Natural killer cell treated with Interleukin-12 subunit alpha and Interleukin-12 subunit beta and Interleukin-15 and Interleukin-18, amount 100 ng/mL, for 72 hours (primary cell): Measurements from ENCODE around the gene KRT12. TPM values are rescaled to one million over a fixed set of nuclear protein-coding genes. Genes with fewer than 3 reads are reported as not detected.
"Not testable (repeated sequence)": the region's sequence is repeated elsewhere in the genome, so short reads cannot be mapped to it uniquely, and the experiment has no call there.

ENCODE experiments used
- ATAC-seq, 2 donors: fragments of 150-1000 bp; cut with Tn5 transposase in 1 of 2; sonication (Bioruptor Pico), chemical (Tn5 transposase) in 1 of 2; 2 replicates each; pipeline ENCODE4 v1.10.0; 2021
- DNase-seq: peaks from one replicate; pipeline ENCODE4 v3.0.0; 2022; ENCODE audit warnings: low spot score
- H3K27ac Mint-ChIP-seq, 2 donors: 1 replicate in 1 of 2; 2 replicates in 1 of 2; pipeline ENCODE4 v1.8.0; 2022; ENCODE audit warnings: mixed read lengths in 2 of 2, mild to moderate bottlenecking in 1 of 2, moderate library complexity in 1 of 2
- H3K27me3 Mint-ChIP-seq, 2 donors: 1 replicate in 1 of 2; 2 replicates in 1 of 2; pipeline ENCODE4 v1.8.0; 2022; ENCODE audit warnings: mixed read lengths in 2 of 2
- H3K36me3 Mint-ChIP-seq: one replicate; pipeline ENCODE4 v1.8.0; 2022; ENCODE audit warnings: mixed read lengths
- H3K4me1 Mint-ChIP-seq, 2 donors: 1 replicate in 1 of 2; 2 replicates in 1 of 2; pipeline ENCODE4 v1.8.0; 2022; ENCODE audit warnings: low read depth in 2 of 2, mixed read lengths in 2 of 2, mild to moderate bottlenecking in 1 of 2
- H3K4me3 Mint-ChIP-seq: one replicate; pipeline ENCODE4 v1.8.0; 2022; ENCODE audit warnings: mixed read lengths
- H3K9me3 Mint-ChIP-seq: 2 replicates; pipeline ENCODE4 v1.8.0; 2022; ENCODE audit warnings: mixed read lengths
- total RNA-seq, 2 donors: library from RNA; stranded (reverse); gene quantifications; one replicate each; pipeline ENCODE4 v1.2.3, GENCODE V29; 2022

KRT12 gene
- total RNA-seq, 2 donors from 2014 or later: not detected

- Mint-ChIP-seq H3K4me3 (no peak overlapping the region), H3K27me3 (peaks cover 17 to 40% of the 10 kb centered on the region in 2 donors), H3K9me3 (no peaks in the 10 kb centered on the region), H3K4me1 (no peaks in the 10 kb centered on the region), H3K36me3 (no peaks in the 10 kb centered on the region), H3K27ac (no peak overlapping the region)
- ATAC-seq (no peak), DNase-seq (no peak)
Measured at GRCh38 chr17:40872416-40872815, 5.4 kb upstream of the KRT12 start.

DNA sequence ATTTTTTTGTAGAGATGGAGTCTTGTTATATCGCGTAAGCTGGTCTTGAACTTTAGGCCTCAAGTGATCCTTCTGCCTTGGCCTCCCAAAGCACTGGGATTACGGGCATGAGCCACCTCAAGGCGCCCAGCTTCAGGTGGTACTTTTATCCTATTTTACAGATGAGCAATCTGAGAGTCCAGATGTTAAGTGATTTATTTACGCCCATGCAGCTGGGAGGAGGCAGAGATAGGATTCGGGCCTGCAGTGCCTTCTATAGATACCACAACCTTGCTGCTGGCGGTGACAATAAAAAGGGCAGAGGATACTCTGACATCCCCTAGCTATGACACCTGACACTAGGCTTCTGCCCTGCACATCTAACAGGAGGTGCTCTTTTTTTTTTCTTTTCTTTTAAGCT is 4.3 kb upstream of the KRT12 start:
- H3K27ac Mint-ChIP-seq: no peak overlapping the region
- ATAC-seq: no peak
- H3K4me3 Mint-ChIP-seq: no peak overlapping the region
- peaks cover 24 to 33% of the 10 kb centered on the region in 2 donors for H3K27me3 Mint-ChIP-seq
- no peaks in the 10 kb centered on the region for H3K9me3 Mint-ChIP-seq
- DNase-seq: no peak
- no peaks in the 10 kb centered on the region for H3K36me3 Mint-ChIP-seq
- H3K4me1 Mint-ChIP-seq: no peaks in the 10 kb centered on the region

DNA sequence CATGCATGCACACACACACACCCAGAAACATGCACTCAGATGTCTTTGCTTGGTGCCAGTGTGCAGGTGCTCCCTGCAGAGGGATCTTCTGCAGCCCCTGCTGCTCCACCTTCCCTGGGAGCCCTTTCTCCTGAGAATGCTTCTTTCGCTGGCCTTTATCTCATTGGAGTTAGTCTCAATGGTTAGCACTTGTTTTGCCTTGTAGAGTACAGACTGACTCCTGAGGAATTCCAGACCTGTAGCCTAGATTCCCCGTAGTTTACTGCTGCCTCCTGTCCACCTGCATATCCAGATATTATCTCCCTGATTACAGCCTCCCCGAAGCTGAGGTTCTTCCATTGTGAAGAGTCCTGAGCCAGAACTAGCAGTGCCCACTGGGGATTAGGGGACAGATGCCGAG is 3.1 kb upstream of the KRT12 start:
- Mint-ChIP-seq H3K4me3 (no peak overlapping the region), H3K27ac (no peak overlapping the region), H3K27me3 (peaks cover 24 to 28% of the 10 kb centered on the region in 2 donors), H3K4me1 (no peaks in the 10 kb centered on the region), H3K36me3 (no peaks in the 10 kb centered on the region), H3K9me3 (no peaks in the 10 kb centered on the region)
- no peak for DNase-seq
- ATAC-seq: no peak

- no peaks in the 10 kb centered on the region for H3K9me3 Mint-ChIP-seq
- H3K27me3 Mint-ChIP-seq: peaks cover 13 to 26% of the 10 kb centered on the region in 2 donors
- H3K36me3 Mint-ChIP-seq: no peaks in the 10 kb centered on the region
- ATAC-seq: no peak
- no peak overlapping the region for H3K27ac Mint-ChIP-seq
- DNase-seq: no peak
- no peaks in the 10 kb centered on the region for H3K4me1 Mint-ChIP-seq
- H3K4me3 Mint-ChIP-seq: no peak overlapping the region
Measured at GRCh38 chr17:40864661-40865390, 2.2 kb downstream of the KRT12 start.

DNA sequence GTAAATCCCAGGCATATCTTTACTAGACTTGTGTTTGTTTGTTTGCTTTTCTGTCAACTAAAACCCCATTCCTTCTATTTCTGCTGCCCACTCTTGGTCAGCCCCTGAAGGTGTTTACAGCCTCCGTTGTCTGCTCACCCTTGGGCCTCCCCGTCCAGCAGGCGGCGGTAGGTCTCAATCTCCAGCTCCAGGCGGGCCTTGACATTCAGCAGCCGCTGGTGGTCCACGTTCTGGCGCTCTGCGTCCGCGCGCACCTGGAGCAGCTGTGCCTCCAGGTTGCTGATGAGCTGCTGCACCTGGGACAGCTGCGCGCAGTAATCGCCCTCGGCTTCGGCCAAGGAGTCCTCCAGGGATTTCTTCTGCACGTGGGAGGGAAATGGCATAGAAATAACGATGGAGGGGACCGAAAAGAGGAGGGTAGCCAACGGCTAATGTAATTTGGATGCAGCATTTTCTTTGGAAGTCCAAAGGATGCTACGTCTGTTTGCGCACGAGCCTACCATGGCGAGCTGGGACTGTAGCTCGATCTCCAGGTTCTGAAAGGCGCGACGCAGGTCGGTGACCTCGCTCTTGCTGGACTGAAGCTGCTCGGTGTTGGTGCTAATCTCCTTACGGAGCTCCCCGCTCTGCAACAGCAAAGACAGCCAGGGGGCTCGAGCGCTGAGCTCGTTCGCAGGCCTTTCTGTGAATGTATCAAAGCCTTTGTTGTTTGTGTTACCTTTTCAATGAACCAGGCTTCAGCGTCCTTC is 3.9 kb downstream of the KRT12 start:
- ATAC-seq (no peak), DNase-seq (no peak)
- Mint-ChIP-seq H3K9me3 (no peaks in the 10 kb centered on the region), H3K27me3 (peaks cover 26 to 31% of the 10 kb centered on the region in 2 donors), H3K36me3 (no peaks in the 10 kb centered on the region), H3K4me3 (no peak overlapping the region), H3K4me1 (no peaks in the 10 kb centered on the region), H3K27ac (no peak overlapping the region)

- no peak for ATAC-seq
- Mint-ChIP-seq H3K36me3 (no peaks in the 10 kb centered on the region), H3K27me3 (peaks cover 23 to 26% of the 10 kb centered on the region in 2 donors), H3K27ac (no peak overlapping the region), H3K9me3 (no peaks in the 10 kb centered on the region), H3K4me3 (no peak overlapping the region), H3K4me1 (no peaks in the 10 kb centered on the region)
- no peak for DNase-seq
Measured at GRCh38 chr17:40859536-40859935, 7.5 kb downstream of the KRT12 start.

DNA sequence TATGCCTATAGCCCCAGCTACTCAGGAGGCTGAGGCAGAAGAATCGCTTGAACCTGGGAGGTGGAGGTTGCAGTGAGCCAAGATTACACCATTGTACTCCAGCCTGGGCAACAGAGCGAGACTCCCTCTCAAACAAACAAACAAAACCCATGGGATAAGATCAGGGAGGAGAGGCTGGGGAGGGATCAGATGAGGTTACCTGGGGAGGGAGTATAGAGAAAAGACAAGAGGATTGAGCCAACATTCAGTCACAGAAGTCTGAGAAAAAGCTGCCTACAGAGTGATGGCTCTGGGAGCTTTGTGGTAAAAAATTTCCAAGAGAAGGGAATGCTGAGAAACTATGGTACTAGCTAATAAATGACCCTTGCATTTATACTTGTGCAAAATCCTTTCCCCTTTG is 8.4 kb downstream of the KRT12 start:
- peaks cover 27 to 34% of the 10 kb centered on the region in 2 donors for H3K27me3 Mint-ChIP-seq
- H3K36me3 Mint-ChIP-seq, H3K4me1 Mint-ChIP-seq, DNase-seq, H3K9me3 Mint-ChIP-seq, H3K4me3 Mint-ChIP-seq, ATAC-seq, H3K27ac Mint-ChIP-seq: not testable (repeated sequence)

- no peak for ATAC-seq
- H3K27me3 Mint-ChIP-seq: peaks cover 30 to 41% of the 10 kb centered on the region in 2 donors
Measured at GRCh38 chr17:40857535-40857934, 9.5 kb downstream of the KRT12 start.

DNA sequence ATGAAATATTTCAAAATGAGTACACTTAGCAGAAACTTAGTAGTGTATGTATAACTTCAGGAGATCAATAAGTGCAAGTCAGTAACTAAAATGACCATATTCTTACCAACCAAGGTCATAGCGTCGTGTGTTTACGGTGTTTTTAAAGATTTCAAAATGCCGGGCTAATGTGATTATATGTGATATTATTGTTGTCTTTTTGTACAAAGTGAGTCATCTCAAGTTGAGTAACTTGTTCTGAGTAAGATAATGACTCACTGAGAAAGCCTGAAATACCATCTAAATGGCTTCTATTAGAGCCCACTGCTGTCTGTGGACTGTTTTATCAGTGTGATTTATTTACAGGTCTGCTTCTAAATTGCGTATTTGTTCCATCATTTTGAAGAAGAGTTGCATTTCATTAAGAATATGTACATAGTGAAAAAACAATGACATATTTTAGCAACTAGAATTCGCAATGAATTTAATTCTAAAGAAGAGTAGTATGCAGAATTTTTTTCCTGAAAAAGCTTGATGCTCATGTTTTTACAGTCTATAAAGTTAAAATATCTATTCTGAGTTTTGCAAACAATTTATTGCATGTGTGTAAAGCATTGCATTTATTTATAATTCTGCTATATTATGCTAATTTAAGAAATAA is 12.7 kb downstream of the KRT12 start:
- H3K9me3 Mint-ChIP-seq: no peaks in the 10 kb centered on the region
- ATAC-seq (no peak), DNase-seq (no peak)
- H3K4me1 Mint-ChIP-seq: no peaks in the 10 kb centered on the region
- H3K36me3 Mint-ChIP-seq: no peaks in the 10 kb centered on the region
- peaks cover 31 to 44% of the 10 kb centered on the region in 2 donors for H3K27me3 Mint-ChIP-seq
- no peak overlapping the region for H3K4me3 Mint-ChIP-seq
- H3K27ac Mint-ChIP-seq: no peak overlapping the region

More at GRCh38 chr17:40857535-40857934, 9.5 kb downstream of the KRT12 start:
- H3K27ac Mint-ChIP-seq: no peak overlapping the region
- no peak overlapping the region for H3K4me3 Mint-ChIP-seq
- H3K9me3 Mint-ChIP-seq: no peaks in the 10 kb centered on the region
- no peak for DNase-seq
- no peaks in the 10 kb centered on the region for H3K36me3 Mint-ChIP-seq
- no peaks in the 10 kb centered on the region for H3K4me1 Mint-ChIP-seq

DNA sequence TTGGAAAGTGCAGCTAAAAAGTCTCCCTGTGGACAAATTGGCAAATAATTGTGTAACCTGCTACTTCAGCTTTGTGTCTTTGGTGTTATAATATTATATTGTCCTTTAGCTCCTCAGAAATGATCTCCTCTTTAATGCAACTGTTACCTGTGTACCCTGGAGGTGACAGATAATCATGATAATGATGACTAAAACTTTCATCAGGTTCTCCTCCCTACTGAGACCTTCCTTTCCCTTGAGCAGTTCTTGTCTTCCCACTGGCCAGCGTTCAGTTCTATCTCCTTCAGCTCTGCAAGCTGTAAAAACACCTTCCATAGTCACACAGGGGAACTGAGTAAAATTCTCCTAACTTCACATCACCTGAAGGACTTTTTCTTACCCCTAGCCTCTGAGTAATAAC is 14.7 kb downstream of the KRT12 start:
- Mint-ChIP-seq H3K4me1 (no peaks in the 10 kb centered on the region), H3K36me3 (no peaks in the 10 kb centered on the region), H3K27me3 (peaks cover 30 to 46% of the 10 kb centered on the region in 2 donors), H3K4me3 (no peak overlapping the region), H3K9me3 (no peaks in the 10 kb centered on the region), H3K27ac (no peak overlapping the region)
- no peak for DNase-seq
- no peak for ATAC-seq

DNA sequence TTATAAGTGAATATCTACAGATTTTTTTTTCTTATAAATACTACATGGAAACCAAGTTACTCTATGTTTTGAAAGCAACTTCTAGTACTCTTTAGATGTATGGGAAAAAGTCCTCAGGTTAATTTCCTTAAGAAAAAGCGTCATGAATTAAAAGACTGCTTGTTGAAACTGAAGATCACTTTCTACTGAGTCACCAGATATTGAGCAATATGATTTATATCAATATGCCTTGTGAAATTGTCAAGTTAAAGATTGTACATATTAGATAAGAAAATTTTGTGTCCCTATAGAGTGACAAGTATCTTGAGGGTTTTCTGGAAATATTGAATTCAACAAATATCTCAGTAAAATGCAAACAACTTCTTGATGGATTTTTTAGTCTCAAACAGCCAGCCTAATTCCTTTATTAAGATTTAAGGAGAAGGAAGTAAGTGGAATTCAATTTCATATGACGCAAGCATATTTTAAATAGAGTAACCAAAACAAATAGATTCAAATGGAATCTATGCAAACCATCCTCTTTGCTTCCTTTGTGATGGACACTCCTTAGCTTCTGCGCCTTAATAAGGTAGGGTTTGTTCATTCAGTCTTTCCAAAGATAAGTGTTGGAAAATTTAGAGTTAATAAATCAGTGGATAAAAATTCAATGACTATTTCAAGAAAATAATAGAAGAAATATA is 16.6 kb downstream of the KRT12 start:
- H3K4me3 Mint-ChIP-seq: no peak overlapping the region
- peaks cover 38 to 54% of the 10 kb centered on the region in 2 donors for H3K27me3 Mint-ChIP-seq
- H3K27ac Mint-ChIP-seq: no peak overlapping the region
- no peaks in the 10 kb centered on the region for H3K36me3 Mint-ChIP-seq
- H3K9me3 Mint-ChIP-seq: no peaks in the 10 kb centered on the region
- DNase-seq (no peak), ATAC-seq (no peak)
- no peaks in the 10 kb centered on the region for H3K4me1 Mint-ChIP-seq

DNA sequence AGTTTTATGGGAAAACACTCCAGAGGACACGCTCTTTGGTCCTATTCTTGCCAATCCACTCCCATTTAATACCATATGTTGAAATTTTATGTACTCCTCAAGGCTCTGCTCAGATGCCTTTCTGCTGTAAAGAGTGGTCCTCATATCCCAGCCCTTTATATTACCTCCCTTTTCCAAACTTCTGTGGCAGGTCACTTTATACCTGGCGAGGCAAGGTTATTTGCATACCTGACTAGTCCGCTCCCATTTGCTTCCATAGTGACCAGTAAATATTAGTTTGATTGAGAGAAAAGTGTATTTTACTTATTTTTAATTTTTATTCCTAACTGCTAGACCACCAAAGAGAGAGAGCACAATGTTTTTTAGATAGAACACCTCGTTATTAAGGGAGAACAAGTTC is 17.3 kb downstream of the KRT12 start:
- Mint-ChIP-seq H3K27me3 (peaks cover 44 to 61% of the 10 kb centered on the region in 2 donors), H3K27ac (no peak overlapping the region), H3K36me3 (no peaks in the 10 kb centered on the region), H3K4me1 (no peaks in the 10 kb centered on the region), H3K4me3 (no peak overlapping the region), H3K9me3 (no peaks in the 10 kb centered on the region)
- no peak for ATAC-seq
- no peak for DNase-seq

DNA sequence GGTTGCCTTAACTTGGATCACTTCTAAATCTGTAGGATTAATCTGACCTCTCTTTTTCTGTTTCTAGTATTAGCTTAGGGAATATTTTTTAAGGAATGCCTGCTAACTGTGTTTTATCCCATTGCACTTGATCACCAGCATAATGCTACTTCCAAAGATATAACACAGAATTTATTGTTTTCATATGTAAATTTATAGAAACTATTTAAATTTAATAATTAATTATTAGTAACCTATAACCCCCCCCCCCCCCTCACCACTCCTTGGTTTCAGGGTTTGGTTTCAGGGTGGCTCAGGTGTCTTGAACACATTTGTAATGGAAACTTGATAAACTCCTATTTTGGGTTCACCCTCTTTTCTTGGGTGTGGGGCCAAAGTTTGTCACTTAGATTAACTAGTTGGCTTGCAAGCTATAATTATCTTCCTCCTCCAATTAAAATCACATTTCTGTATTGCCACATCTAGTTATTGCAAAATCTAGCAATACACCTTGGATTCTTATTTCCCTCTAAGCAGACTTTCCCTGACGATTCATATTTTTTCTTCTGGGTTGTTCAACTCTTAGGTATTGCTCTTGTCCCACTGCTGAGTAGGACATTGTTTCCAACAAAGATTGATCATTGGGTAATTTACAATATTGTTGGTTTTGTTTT is 18.3 kb downstream of the KRT12 start:
- H3K4me3 Mint-ChIP-seq: no peak overlapping the region
- no peaks in the 10 kb centered on the region for H3K4me1 Mint-ChIP-seq
- ATAC-seq (no peak), DNase-seq (no peak)
- H3K27ac Mint-ChIP-seq: no peak overlapping the region
- no peaks in the 10 kb centered on the region for H3K36me3 Mint-ChIP-seq
- H3K9me3 Mint-ChIP-seq: no peaks in the 10 kb centered on the region
- peaks cover 46 to 62% of the 10 kb centered on the region in 2 donors for H3K27me3 Mint-ChIP-seq
